Tibial nerve (tissue), 4 donors: Measurements from ENCODE around the gene POLR2F. TPM values are rescaled to one million over a fixed set of nuclear protein-coding genes. Genes with fewer than 3 reads are reported as not detected.

Experiments
- DNase-seq, 2 donors: peaks; one replicate each; pipeline ENCODE4 v3.0.0-alpha.2; 2019; ENCODE audit warnings: low spot score in 2 of 2
- H3K27ac ChIP-seq, 4 donors: fragments of 200-600 bp; sonication (generic) in 3 of 4; one replicate each; pipeline ENCODE4 v1.5.1; 2017 to 2019; ENCODE audit warnings: mild to moderate bottlenecking in 1 of 4
- H3K27me3 ChIP-seq, 2 donors: fragments of 200-600 bp; sonication (generic) in 1 of 2; one replicate each; pipeline versions ENCODE4 v1.5.1 to v1.6.0; 2017 to 2019
- H3K36me3 ChIP-seq, 3 donors: fragments of 200-600 bp; sonication (generic); one replicate each; pipeline ENCODE4 v1.5.1; 2018 to 2019
- H3K4me1 ChIP-seq, 4 donors: fragments of 200-600 bp; sonication (generic) in 3 of 4; one replicate each; pipeline ENCODE4 v1.5.1; 2017 to 2019
- H3K4me3 ChIP-seq, 4 donors: fragments of 200-600 bp; sonication (generic) in 3 of 4; one replicate each; pipeline ENCODE4 v1.5.1; 2017 to 2019; ENCODE audit warnings: mild to moderate bottlenecking in 1 of 4, moderate library complexity in 1 of 4
- H3K9me3 ChIP-seq, 4 donors: fragments of 200-600 bp; sonication (generic) in 3 of 4; one replicate each; pipeline ENCODE4 v1.5.1; 2017 to 2019
- EP300 ChIP-seq, 2 donors: sonication (generic); formaldehyde crosslinking; IDR thresholded peaks; one replicate each; pipeline ENCODE4 v1.6.1; 2017; ENCODE audit warnings: antibody characterized with exemption in 2 of 2, mild to moderate bottlenecking in 1 of 2
- POLR2A ChIP-seq, 2 donors: fragments of 450-650 bp; IDR thresholded peaks; one replicate each; pipeline ENCODE4 v1.6.1; 2017; ENCODE audit warnings: antibody characterized with exemption in 2 of 2, mild to moderate bottlenecking in 2 of 2, moderate library complexity in 2 of 2
- WGBS, 2 donors: methylation state at CpG; one replicate each; pipeline ENCODE4 v1.1.5; 2018; 5-methylcytosine and 5-hydroxymethylcytosine counted together
- total RNA-seq, 4 donors: library from RNA; depleted of rRNA; stranded (reverse); fragments of >200 nt; gene quantifications; one replicate each; pipeline ENCODE4 v1.1.0, GENCODE V29; 2016
- TF ChIP-seq, protein P1 (sequence below), 5 experiments: fragments of 200-600 bp in 3 of 5; fragments of 450-650 bp in 2 of 5; sonication (generic) in 3 of 5; IDR thresholded peaks; one replicate each; pipeline ENCODE4 v1.5.1; 2016 to 2019; ENCODE audit warnings: antibody characterized with exemption in 5 of 5, mild to moderate bottlenecking in 3 of 5, moderate library complexity in 2 of 5

Gene POLR2F
- total RNA-seq, 4 donors from 2014 or later: 54.7 to 181 (median 120) TPM

GRCh38 chr22:37985050-37985585 is 31.6 kb downstream of the POLR2F start:
- Histone ChIP-seq H3K4me3 (peak overlapping the region; percentile 43 to 62 (median 48)), H3K36me3 (peaks cover 0 to 51% (median 0%) of the 10 kb centered on the region in 3 donors), H3K27me3 (no peaks in the 10 kb centered on the region), H3K4me1 (peaks cover 0 to 12% (median 0%) of the 10 kb centered on the region in 4 donors), H3K9me3 (no peaks in the 10 kb centered on the region), H3K27ac (peak overlapping the region; percentile 88 to 97 (median 94))
- TF ChIP-seq EP300 (IDR thresholded peaks at IDR 0.05): no peak
- TF ChIP-seq POLR2A (IDR thresholded peaks at IDR 0.05): no peak
- TF ChIP-seq, protein P1, sequence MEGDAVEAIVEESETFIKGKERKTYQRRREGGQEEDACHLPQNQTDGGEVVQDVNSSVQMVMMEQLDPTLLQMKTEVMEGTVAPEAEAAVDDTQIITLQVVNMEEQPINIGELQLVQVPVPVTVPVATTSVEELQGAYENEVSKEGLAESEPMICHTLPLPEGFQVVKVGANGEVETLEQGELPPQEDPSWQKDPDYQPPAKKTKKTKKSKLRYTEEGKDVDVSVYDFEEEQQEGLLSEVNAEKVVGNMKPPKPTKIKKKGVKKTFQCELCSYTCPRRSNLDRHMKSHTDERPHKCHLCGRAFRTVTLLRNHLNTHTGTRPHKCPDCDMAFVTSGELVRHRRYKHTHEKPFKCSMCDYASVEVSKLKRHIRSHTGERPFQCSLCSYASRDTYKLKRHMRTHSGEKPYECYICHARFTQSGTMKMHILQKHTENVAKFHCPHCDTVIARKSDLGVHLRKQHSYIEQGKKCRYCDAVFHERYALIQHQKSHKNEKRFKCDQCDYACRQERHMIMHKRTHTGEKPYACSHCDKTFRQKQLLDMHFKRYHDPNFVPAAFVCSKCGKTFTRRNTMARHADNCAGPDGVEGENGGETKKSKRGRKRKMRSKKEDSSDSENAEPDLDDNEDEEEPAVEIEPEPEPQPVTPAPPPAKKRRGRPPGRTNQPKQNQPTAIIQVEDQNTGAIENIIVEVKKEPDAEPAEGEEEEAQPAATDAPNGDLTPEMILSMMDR (IDR thresholded peaks at IDR 0.05): no peak
- WGBS, 2 donors: 42 to 55% methylated on average over 9 of the region's 9 CpGs
- DNase-seq: no peak

DNA sequence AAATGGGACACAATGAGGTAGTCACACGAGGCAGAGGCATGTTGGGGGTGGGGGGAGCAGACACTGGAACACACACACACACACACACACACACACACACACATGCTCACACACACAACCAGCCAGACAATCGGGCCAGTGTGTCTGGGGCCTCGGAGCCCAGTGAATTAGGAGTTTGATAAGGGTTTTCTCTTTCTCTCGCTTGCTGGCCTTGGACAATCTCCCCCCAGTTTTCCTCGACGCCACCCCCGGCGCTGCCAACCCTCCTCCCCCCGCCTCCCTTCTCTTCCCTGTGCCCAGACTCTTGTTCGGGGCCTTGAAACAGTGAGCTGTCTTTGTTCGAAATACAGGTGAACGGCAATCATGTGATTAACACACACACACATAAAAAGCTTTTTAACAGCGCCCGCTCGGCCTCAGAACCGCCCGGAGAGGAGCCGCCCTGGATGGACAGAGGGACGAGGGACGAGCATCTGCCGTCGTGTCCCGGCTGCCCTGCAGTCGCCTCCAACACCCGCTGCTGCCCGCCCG is 32.3 kb downstream of the POLR2F start:
- Histone ChIP-seq H3K27me3 (no peaks in the 10 kb centered on the region), H3K4me1 (peaks cover 0 to 19% (median 0%) of the 10 kb centered on the region in 4 donors), H3K27ac (peak overlapping the region; percentile 88 to 97 (median 94)), H3K36me3 (peaks cover 0 to 46% (median 0%) of the 10 kb centered on the region in 3 donors), H3K9me3 (no peaks in the 10 kb centered on the region), H3K4me3 (peak overlapping the region; percentile 10 to 62 (median 50))
- TF ChIP-seq, protein P1 (IDR thresholded peaks at IDR 0.05): no peak
- peak in 1 of 2 donors; percentile 3 for TF ChIP-seq POLR2A (IDR thresholded peaks at IDR 0.05)
- peak in 1 of 2 donors; percentile 58 for TF ChIP-seq EP300 (IDR thresholded peaks at IDR 0.05)
- DNase-seq: no peak
- WGBS, 2 donors: 50 to 60% methylated on average over 26 to 27 of the region's 27 CpGs

DNA sequence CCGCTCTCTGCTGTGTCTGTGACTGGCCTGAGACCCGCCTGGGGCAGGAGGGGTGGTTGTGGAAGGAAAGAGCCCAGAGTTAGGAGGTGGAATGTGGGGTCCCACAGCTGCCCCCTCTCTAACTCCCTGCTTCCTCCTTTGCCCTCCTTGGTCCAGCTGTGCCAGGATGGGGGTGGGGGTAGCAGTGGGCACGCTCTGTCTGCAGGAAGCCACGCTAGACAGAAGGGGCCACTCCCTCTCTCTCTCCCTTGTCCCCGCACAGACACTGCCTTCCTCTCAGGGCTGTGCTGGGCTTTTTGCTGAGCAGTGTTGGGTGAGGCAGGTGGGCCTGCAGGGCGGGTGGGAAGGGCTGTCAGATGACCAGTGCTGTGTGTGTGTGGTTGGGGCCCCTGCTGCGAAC is 32.9 kb downstream of the POLR2F start:
- H3K36me3 ChIP-seq: peaks cover 0 to 42% (median 0%) of the 10 kb centered on the region in 3 donors
- peaks cover 0 to 23% (median 0%) of the 10 kb centered on the region in 4 donors for H3K4me1 ChIP-seq
- peak overlapping the region; percentile 10 to 52 (median 50) for H3K4me3 ChIP-seq
- H3K27me3 ChIP-seq: no peaks in the 10 kb centered on the region
- H3K9me3 ChIP-seq: no peaks in the 10 kb centered on the region
- TF ChIP-seq POLR2A (IDR thresholded peaks at IDR 0.05): no peak
- no peak for DNase-seq
- 56 to 59% methylated on average over 7 of the region's 7 CpGs for WGBS, 2 donors
- H3K27ac ChIP-seq: peak overlapping the region; percentile 78 to 97 (median 94)

- peaks cover 0 to 35% (median 2%) of the 10 kb centered on the region in 4 donors for H3K4me1 ChIP-seq
- WGBS, 2 donors: 61 to 65% methylated on average over 14 of the region's 14 CpGs
- H3K36me3 ChIP-seq: peaks cover 0 to 42% (median 0%) of the 10 kb centered on the region in 3 donors
- H3K9me3 ChIP-seq: no peaks in the 10 kb centered on the region
- peak overlapping the region; percentile 69 to 97 (median 87) for H3K27ac ChIP-seq
- TF ChIP-seq, protein P1 (IDR thresholded peaks at IDR 0.05): no peak
- TF ChIP-seq POLR2A (IDR thresholded peaks at IDR 0.05) (no peak), EP300 (IDR thresholded peaks at IDR 0.05) (no peak)
- H3K27me3 ChIP-seq: no peaks in the 10 kb centered on the region
- peak overlapping the region in 2 of 4 donors; percentile 52 for H3K4me3 ChIP-seq
- DNase-seq: no peak
These were observed 35.9 kb downstream of the POLR2F start for GRCh38 chr22:37989146-37990045.

GRCh38 chr22:37990301-37990700 is 36.8 kb downstream of the POLR2F start:
- TF ChIP-seq EP300 (IDR thresholded peaks at IDR 0.05) (no peak), POLR2A (IDR thresholded peaks at IDR 0.05) (no peak)
- TF ChIP-seq, protein P1 (IDR thresholded peaks at IDR 0.05): no peak
- DNase-seq: no peak
- no peaks in the 10 kb centered on the region for H3K9me3 ChIP-seq
- peak overlapping the region; percentile 69 to 97 (median 87) for H3K27ac ChIP-seq
- 43 to 55% methylated on average over 5 of the region's 5 CpGs for WGBS, 2 donors
- peak overlapping the region in 1 of 4 donors; percentile 52 for H3K4me3 ChIP-seq
- H3K27me3 ChIP-seq: no peaks in the 10 kb centered on the region
- H3K36me3 ChIP-seq: peaks cover 0 to 51% (median 0%) of the 10 kb centered on the region in 3 donors
- H3K4me1 ChIP-seq: peaks cover 0 to 35% (median 2%) of the 10 kb centered on the region in 4 donors
